Measurements from ENCODE around the gene MORN1.

The MORN1 gene

DNA sequence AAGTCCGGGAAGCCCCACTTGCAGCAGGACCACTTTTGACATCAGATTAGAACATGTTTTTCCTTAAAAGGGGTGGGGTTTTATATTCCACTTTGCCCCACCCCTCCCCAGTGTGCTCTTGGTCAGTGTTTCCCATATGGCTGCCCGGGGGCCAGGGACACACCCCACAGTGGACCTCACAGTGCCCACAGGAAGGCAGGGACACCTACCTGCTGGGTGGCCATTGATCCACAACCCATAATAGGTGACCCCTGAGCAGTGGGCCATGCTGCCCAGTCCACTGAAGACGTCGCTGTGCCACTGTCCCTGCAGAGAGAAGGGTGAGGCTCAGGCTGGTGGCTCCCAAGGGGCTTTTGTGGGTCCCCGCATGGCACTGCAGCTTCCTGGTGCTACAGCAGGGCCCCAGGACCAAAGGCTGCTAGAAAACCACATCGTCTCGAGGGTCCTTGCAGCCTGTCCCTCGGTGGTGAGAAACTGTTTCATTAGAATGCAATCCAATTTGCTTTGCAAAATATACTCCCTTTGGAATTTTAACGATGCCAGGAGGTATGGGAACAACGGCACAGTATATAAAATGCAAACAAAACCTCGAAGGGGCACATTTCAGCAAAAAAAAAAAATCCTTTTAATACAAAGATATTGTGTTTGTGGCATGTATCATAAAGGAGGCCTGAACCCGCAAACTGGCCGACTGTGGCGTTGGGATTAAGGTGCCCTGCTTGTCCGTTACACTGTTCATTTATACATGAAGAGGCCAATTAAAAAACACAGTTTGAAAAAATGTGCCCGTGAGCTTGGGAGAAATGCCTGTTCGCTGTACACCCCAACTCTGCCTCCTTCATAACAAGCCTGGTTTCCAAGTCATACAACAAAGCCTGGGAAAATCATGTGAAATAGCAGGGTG is 16.9 kb downstream of the MORN1 start:
- no peak for DNase-seq
- no peaks in the 10 kb centered on the region for H3K4me1 Mint-ChIP-seq

GRCh38 chr1:2373551-2374251 is 17.7 kb downstream of the MORN1 start:
- no peak overlapping the region for H3K27ac Mint-ChIP-seq
- CTCF ChIA-PET: no interaction called here
- no peak overlapping the region for H3K4me3 Mint-ChIP-seq
- no peaks in the 10 kb centered on the region for H3K27me3 Mint-ChIP-seq
- H3K36me3 Mint-ChIP-seq: no peaks in the 10 kb centered on the region
- no peak for DNase-seq
- H3K4me1 Mint-ChIP-seq: no peaks in the 10 kb centered on the region
- no peaks in the 10 kb centered on the region for H3K9me3 Mint-ChIP-seq

More for the DNA sequence above, 16.9 kb downstream of the MORN1 start:
- Mint-ChIP-seq H3K27me3 (no peaks in the 10 kb centered on the region), H3K9me3 (no peaks in the 10 kb centered on the region), H3K36me3 (no peaks in the 10 kb centered on the region), H3K27ac (no peak overlapping the region), H3K4me3 (no peak overlapping the region)
- CTCF ChIA-PET: no interaction called here

DNA sequence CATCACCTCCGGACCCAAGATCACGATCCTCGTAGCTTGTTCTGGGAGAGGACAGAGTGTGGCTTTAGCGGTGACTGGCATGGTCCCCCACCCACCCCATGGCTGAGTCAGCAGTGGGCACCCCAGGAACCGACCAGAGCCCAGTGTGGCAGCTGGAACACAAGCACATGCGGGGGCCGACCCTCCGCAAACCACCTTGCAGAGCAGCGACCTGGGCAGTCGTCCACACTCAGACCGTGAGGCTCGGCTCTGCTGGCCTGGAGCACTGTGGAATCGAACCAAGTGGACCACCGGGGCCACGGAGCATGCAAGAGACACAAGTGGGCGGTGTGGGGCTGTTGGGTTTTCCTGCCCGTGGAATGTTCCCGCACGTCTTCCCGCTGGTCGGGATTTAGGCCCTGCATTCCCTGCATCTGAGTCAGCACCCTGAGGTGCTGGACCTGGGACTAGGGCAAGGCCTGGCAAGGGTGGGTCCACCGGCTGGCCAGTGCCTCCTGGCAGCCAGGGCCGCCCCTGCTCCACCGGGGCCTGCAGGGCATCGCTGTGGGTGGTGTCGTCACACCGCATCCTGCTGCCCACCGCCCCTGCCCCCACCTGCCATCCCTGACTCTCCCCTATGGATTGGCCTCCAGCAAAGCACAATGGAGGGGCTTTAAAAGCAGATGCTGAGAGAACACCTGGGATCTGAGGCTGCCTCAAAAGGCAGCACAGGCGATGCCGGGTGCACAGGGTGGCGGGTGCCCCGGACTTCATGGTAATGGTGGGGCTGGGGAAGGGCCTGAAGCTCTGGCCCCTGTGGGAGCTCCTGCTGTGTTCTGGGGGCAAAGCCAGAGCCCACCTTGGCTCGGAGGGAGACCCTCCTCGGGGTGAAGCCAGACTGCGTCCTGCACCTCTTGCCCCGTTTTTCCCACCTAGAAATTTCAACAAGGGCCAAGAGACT is 18.5 kb downstream of the MORN1 start:
- Mint-ChIP-seq H3K4me3 (no peak overlapping the region), H3K36me3 (no peaks in the 10 kb centered on the region), H3K9me3 (no peaks in the 10 kb centered on the region), H3K27ac (no peak overlapping the region), H3K4me1 (no peaks in the 10 kb centered on the region), H3K27me3 (peaks cover 4% of the 10 kb centered on the region)
- DNase-seq: no peak
- CTCF ChIA-PET: no interaction called here

GRCh38 chr1:2368053-2368744 is 23.2 kb downstream of the MORN1 start:
- DNase-seq: no peak
- H3K4me3 Mint-ChIP-seq: no peak overlapping the region
- H3K4me1 Mint-ChIP-seq: no peaks in the 10 kb centered on the region
- peaks cover 5% of the 10 kb centered on the region for H3K9me3 Mint-ChIP-seq
- H3K36me3 Mint-ChIP-seq: no peaks in the 10 kb centered on the region
- H3K27ac Mint-ChIP-seq: no peak overlapping the region
- H3K27me3 Mint-ChIP-seq: peaks cover 4% of the 10 kb centered on the region
- CTCF ChIA-PET: no interaction called here

GRCh38 chr1:2363847-2364513 is 27.4 kb downstream of the MORN1 start:
- peaks cover 11% of the 10 kb centered on the region for H3K27me3 Mint-ChIP-seq
- no peak for DNase-seq
- no peaks in the 10 kb centered on the region for H3K36me3 Mint-ChIP-seq
- H3K4me1 Mint-ChIP-seq: no peaks in the 10 kb centered on the region
- no peak overlapping the region for H3K27ac Mint-ChIP-seq
- H3K9me3 Mint-ChIP-seq: peaks cover 5% of the 10 kb centered on the region
- H3K4me3 Mint-ChIP-seq: no peak overlapping the region
- CTCF ChIA-PET: no interaction called here

DNA sequence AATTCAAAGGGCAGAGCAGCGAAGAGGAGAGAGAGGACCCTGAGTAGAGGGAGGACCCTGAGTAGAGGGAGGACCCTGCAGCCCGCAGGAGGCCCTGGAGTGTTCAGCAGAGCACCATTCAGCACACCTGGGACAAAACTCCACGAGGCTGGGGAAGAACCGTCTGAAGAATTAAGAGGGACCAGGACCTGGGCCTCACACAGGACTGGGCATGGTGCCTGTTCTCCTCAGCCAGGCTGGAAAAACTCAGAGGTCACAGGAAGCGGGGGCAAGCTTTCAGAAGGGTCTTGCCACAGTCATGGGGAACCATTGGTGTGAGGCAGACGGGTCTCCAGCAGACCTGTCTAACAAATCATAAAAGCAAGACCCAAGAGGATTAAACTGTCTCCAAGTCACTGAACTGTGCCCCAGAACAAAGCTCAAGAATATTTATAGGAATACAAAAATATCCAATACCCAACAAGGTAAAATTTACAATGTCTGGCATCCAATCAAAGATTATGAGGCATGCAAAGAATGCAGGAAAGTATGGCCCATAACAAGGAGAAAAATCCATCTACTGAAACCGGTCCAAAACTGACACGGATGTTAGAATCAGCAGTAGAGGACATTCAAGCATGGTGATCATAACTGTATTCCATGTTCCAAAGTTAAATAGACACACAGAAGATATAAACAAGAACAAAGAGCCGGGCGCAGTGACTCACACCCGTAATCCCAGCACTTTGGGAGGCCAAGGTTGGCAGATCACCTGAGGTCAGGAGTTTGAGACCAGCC is 30.6 kb downstream of the MORN1 start:
- no peak for DNase-seq
- CTCF ChIA-PET: interaction anchor here (1.4 kb wide), 1 partner anchor 21 kb away, joined by 4 read pairs; no protein-coding TSS in a partner anchor
- Mint-ChIP-seq H3K4me1 (no peaks in the 10 kb centered on the region), H3K4me3 (no peak overlapping the region), H3K27ac (no peak overlapping the region), H3K36me3 (no peaks in the 10 kb centered on the region), H3K27me3 (peaks cover 7% of the 10 kb centered on the region), H3K9me3 (peaks cover 5% of the 10 kb centered on the region)

DNA sequence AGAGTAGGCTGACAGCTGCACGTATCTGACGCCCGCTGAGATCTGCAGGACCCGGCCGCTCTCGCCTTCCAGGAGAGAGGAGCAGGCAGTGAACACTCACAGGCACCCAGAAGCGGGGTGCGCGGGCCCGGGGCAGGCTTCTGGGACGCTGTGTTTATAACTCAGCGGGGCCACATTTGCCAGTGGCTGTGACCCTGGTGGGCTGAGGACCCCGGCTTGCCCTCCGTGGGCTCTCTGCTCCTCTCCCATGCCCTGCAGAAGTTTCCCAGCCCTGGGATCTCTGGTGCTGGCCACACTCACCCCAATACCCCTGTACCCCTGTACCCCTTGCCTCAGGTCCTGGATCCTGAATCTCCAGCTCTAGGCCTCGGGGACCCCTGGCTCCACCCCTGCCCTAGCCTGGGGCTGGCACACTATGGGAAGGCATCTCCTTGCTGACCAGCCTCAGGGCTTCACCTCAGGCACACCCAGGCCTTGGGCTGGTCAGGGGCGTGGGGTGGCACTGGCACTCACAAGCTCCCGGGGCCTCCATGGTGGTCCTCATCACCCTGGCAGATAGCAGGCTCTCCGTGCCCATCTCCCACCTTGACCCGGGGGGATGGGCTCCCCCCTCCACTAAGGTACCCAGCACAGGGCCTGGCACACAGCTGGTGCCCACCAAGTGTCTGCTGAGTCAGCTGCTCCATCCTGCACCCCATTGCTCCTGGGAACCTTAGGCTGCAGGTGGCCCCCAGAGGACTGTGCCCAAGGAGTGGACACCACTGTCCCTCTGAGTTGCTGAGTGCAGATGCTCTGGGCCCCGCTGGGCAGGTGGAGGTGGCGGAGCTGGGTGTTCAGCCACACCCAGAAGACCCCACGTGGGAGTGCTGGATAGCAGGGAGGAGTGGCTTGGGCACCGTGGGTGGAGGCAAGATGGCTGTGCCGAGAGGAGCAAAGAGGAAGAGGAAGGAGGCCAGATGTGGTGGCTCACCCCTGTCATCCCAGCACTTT is 32.4 kb downstream of the MORN1 start:
- CTCF ChIA-PET: no interaction called here
- H3K4me1 Mint-ChIP-seq: no peaks in the 10 kb centered on the region
- peaks cover 3% of the 10 kb centered on the region for H3K9me3 Mint-ChIP-seq
- no peak overlapping the region for H3K4me3 Mint-ChIP-seq
- H3K27me3 Mint-ChIP-seq: peaks cover 7% of the 10 kb centered on the region
- no peaks in the 10 kb centered on the region for H3K36me3 Mint-ChIP-seq
- no peak overlapping the region for H3K27ac Mint-ChIP-seq
- no peak for DNase-seq

DNA sequence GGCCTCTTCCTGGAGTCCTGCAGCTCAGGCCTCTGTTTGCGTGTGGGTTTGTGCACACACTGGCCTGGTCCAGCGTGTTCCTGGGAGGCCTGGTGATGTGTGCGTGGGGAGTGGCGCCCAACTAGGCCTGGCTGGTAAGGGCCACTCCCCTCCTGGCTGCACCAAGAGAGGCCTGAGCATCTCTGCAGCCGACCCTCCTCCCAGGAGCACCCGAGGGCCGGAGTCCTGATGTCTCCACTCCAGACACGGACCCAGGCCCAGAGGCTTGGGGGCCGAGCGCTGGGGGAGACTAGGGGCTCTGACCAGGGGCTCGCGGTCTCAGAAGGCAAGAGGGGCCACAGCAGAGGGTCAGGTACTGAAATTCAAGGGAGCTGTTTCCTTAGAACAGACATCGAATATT is 33.3 kb downstream of the MORN1 start:
- Mint-ChIP-seq H3K27me3 (peaks cover 7% of the 10 kb centered on the region), H3K4me3 (no peak overlapping the region), H3K4me1 (no peaks in the 10 kb centered on the region), H3K36me3 (no peaks in the 10 kb centered on the region), H3K9me3 (no peaks in the 10 kb centered on the region), H3K27ac (no peak overlapping the region)
- CTCF ChIA-PET: no interaction called here
- DNase-seq: no peak

DNA sequence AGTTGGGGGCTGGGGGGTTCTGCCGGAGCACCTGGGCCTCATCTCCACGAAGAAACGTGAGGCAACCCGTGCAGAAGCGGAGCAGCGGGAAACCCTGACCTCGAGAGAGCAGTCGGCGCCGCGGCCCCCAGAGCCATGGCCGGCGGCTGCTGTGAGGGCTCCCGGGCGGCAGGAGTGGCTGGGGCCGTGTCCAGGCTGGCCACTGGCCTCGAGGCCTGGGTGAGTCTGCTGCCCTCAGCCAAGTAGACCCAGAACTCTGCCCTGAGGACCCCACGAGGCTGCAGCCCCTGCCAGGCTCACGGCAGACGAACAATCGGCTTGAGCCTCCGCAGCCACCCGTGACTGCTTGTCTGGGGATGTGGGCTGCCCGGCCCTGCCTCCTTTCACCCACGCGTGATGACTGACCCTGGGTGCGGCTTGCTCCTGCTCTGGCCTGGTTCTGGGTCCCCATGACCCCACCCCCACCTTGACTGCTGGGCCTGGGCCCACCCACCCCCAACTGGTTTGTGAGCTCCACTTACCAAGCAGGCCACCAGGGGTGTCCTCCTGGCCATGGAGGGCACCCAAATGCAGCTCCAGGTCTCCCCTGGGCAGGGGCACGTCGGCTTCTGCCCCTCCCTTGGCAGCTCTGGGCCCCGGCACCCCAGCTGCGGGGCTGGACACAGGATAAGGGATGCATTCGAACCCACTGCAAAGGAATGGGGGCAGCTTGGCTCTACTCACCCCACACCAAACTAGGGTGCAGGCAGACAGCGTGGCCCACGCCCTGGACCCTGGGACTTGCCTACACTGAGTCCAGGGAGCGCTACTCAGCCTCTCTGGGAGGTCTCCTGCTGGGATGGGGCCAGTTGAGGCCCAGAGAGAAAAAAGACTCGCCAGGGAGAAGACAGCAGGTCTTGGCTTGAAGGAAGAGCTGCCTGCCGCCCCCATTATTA is 34.2 kb downstream of the MORN1 start:
- no peak for DNase-seq
- Mint-ChIP-seq H3K27ac (no peak overlapping the region), H3K4me1 (no peaks in the 10 kb centered on the region), H3K27me3 (peaks cover 7% of the 10 kb centered on the region), H3K4me3 (no peak overlapping the region), H3K36me3 (no peaks in the 10 kb centered on the region), H3K9me3 (no peaks in the 10 kb centered on the region)
- CTCF ChIA-PET: no interaction called here

DNA sequence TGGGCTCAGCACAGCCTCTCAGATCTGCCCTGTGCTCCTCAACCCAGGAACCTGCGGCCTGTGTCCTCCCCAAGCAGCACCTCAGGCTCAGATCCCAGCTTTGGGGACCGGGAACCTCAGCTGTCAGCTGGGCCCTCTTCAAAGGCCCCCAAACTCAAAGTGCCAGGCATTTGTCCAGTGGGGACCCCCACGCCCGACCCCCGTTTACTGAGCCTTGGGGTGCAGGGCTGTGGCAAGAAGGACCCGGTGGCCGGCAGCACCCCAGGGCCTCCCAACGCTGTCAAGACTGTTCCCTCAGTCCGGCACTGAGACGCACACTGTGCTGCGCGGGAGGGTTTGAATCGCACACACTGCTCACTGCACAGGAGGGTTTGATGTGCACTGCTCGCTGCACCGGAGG is 35.0 kb downstream of the MORN1 start:
- H3K27me3 Mint-ChIP-seq: peaks cover 7% of the 10 kb centered on the region
- H3K4me3 Mint-ChIP-seq: no peak overlapping the region
- H3K36me3 Mint-ChIP-seq: no peaks in the 10 kb centered on the region
- CTCF ChIA-PET: no interaction called here
- no peaks in the 10 kb centered on the region for H3K4me1 Mint-ChIP-seq
- H3K27ac Mint-ChIP-seq: no peak overlapping the region
- DNase-seq: no peak
- no peaks in the 10 kb centered on the region for H3K9me3 Mint-ChIP-seq

Data from activated naive CD4-positive, alpha-beta T cell treated with anti-CD3 and anti-CD28 coated beads, Interleukin-2, amount 10 ng/mL, durations not matched to agents 7 days and 5 days (primary cell).